ELF-1 (cell line): ENCODE results near the gene LGALS7.
A peak's percentile ranks its signal among the peaks of the same experiment; 100 is the strongest.

Experiments used
- DNase-seq: peaks from one replicate; pipeline ENCODE4 v3.0.0-alpha.2; 2016; ENCODE audit warnings: low read depth, low spot score

Gene LGALS7

DNA sequence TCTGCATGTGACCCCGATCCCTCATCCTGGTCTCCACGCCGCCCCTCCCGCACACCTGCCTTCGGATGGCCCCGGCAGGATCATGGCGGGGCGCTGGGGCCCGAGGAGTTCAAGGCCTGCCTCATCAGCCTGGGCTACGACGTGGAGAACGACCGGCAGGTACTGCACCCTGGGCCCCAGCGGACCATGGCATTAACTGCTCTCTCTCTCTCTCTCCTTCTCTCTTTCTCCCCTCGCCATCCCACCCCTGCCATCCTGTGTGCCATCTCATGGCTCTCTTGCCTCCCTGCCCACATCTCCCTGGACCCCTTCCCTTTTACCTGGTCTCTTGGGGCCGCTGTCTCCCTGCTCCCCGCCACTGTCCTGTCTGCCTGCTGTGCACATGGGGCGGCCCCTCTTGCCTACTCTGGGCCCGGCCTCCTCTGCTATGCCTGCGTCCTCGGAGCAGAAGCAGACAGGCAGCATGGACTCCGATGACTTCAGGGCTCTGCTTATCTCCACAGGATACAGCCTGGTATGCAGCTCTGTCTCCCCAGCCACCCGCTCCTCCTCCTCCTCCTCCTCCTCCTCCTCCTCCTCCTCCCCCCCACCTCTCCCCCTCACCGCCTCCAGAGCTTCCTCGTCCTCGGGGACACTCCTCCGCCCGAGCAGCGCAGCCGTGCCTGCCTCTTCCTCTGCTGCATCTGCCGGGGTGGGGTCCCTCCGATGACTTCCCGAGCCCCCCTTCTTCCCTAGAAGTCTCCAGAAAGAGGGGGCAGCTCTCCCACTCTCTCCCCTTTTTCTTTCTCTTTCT, 45.3 kb downstream of the LGALS7 start:
- DNase-seq, result peak; percentile 43

DNA sequence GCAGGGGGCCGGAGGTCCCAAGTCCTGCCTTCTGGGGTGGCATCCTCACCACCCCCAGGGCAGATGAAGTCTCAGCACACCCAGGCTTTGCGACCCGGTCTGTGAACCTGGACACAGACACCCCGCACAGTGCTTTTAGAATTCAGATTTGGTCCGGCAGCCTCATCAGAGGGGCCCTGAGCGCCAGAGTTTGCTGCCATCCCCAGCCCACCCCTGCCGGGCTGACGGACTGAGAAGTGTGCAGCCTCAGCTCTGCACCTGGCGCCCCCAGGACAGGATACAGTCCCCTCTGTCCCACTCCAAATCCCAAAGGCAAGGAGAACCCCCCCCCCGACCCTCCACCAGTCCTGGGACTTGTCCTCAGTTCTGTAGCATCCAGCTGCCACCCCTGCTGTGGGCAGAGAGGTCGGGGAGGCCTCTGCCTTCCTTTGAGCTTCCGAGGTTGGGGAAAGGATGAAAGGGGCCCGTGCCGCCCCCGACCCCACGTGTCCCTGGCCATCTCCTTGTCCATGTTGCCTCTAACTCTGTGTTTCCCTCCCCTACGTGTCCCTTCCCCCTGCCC, 45.9 kb downstream of the LGALS7 start:
- no peak for DNase-seq

DNA sequence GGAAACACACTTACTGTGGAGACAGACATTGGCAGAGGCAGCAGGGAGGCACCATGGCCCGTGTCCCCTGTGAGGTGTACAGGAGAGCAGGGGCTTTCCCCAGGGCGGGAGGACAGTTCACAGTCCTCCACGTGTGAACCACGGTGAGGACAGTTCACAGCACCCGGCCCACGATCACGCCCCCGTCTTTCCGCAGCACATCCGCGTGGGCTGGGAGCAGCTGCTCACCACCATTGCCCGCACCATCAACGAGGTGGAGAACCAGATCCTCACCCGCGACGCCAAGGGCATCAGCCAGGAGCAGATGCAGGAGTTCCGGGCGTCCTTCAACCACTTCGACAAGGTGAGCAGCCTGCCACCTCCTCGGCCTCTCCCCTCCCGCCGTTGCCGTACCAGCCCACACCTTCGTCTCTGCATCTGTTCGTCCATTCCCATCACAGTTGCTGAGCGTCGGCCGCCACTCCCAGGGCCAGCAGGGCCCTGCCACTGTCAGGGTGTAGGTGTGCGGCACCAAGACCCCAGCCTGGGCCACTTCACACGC, 46.5 kb downstream of the LGALS7 start:
- DNase-seq, result no peak

DNA sequence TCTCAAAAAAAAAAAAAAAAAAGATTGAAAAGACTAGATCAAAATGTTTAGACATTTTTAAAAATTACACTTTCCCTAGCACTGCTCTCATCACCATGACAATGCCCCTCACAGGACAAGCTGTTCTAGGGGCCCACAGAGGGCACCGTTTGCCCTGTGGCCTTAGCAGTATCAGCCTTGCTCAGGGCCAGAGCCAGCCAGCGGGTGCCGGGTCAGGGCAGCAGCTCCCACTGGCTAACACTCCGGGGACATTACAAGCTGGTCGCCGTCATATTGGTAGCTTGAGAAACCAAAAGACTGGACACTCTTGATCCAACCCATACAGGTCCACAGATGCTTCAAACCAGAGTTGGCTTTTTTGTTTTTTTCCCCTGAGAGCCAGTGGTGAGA, 47.0 kb downstream of the LGALS7 start:
- no peak for DNase-seq

DNA sequence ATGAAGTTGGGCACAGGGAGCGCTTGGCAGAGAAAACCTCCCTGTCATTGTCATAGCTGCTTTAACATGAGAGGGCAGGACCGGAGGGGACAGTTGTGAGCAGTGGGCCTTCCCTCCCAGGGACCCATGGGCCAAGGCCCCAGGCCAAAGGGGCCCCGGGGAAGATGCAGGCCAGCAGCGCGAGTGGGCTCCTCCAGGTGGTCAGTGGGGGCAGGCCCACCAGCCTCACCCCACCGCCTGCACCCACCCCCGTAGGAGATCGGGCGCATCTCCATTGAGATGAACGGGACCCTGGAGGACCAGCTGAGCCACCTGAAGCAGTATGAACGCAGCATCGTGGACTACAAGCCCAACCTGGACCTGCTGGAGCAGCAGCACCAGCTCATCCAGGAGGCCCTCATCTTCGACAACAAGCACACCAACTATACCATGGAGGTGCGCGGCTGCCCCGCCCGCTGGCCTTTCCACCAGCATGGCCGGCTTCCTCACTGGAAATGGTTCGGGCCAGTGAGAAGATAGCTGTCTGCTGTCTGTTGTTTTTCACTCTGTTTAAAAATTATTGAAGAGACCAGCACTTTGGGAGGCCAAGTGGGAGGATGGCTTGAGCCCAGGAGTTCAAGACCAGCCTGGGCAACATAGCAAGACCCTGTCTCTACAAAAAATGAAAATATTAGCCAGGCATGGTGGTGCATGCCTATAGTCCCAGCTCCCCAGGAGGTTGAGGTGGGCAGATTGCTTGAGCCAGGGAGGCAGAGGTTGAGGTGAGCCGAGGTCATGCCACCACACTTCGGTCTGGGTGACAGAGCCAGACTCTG, 47.6 kb downstream of the LGALS7 start:
- DNase-seq, result no peak

DNA sequence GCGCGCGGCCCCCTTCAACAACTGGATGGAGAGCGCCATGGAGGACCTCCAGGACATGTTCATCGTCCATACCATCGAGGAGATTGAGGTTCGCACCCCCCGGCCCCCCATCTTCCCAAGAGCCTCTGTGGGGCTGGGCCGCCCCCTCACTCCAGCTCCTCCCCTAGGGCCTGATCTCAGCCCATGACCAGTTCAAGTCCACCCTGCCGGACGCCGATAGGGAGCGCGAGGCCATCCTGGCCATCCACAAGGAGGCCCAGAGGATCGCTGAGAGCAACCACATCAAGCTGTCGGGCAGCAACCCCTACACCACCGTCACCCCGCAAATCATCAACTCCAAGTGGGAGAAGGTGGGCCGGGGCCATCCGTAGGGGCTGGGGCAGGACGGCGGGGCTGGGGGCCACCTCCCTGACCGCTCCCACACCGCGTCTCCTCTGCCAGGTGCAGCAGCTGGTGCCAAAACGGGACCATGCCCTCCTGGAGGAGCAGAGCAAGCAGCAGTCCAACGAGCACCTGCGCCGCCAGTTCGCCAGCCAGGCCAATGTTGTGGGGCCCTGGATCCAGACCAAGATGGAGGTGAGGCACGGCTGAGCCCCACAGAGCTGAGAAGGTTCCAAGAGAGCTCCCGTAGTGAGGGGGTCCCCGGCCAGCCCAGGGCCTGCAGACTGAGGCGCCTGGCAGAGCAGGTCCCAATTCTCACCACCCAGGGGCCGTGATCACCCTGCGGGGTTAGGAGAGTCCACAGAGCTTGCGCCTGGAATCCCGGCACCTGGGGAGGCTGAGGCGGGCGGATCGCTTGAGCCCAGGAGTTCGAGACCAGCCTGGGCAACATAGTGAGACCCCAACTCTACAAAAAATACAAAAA, 49.1 kb downstream of the LGALS7 start:
- DNase-seq, result no peak

DNA sequence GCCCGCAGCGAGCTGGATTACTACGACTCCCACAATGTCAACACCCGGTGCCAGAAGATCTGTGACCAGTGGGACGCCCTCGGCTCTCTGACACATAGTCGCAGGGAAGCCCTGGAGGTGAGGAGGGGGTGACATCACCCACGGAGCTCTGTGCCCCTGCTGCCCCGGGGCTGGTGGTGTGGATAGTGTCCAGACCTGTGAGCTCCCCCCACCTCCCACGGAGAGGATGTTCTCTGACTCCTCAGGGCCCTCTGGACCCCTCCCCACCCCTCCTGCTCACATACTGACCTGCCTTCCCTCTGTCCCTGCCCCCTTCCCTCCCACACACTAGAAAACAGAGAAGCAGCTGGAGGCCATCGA, 49.7 kb downstream of the LGALS7 start:
- DNase-seq, result no peak

DNA sequence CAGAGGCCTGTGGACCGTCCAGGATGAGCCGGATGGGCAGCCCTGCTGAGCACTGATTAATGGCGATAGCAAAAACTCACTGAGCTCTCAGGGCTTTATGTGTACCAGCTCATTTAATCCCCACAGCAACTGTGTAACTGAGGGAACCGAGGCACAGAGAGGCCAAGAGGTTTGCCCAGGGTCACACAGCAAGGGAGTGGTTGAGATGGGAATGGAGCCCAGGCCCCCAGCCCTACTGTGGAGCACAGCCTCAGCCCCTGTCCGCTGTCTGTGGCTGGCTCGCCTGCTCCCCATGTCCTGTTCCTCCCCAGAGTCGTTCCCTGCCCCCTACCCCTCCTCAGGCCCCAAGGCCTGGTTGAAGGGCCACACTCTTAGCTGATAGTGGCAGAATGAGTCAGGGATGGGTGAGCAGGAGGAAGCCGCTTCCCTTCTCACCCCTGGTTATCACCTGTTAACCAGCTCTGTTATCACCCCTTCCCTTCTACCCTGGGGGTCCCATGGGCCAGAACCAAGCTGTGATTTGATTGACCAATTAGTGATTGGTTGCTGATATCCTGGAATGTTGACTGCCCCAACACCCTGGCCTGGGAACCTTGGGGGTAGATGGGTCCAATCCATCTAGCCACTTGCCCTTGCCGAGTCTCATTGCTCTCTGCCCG, 50.2 kb downstream of the LGALS7 start:
- DNase-seq, result no peak

DNA sequence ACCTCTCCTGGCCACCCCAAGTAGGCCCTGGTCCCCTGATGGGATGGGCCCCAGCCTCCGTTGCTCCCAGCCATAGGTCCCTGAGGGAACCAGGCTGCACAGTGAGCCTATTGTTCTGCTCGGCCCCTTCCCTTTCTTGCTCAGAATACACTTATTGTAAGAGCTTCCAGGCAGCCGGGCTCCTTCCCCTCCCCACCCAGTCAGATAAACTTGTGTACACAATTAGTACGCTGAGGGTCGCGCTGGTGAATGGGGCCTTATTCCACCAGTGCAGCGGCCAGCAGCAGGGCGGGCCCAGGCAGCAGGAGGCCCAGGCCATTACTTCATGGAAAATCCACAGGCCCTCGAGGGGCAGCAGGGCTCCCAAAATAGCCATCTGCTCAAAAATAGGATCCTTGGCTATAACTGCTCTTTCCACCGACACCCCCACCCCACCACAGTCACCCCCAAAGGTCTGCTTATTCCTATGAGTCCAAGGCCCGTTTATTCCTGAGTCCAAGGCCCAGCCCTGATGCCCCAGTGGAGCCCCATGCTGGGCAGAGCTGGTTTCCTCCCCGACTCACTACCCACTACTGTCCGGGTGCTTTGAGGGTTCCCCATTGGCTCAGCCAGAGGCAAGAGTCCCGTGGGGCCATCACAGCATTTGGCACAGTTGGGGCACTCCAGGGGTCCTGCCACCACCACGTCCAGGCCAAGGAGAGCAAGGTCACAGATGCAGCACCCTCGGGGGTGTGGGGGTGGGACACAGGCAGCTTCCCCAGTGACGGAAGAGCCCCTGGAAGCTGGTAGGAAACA, 51.1 kb downstream of the LGALS7 start:
- DNase-seq, result no peak

DNA sequence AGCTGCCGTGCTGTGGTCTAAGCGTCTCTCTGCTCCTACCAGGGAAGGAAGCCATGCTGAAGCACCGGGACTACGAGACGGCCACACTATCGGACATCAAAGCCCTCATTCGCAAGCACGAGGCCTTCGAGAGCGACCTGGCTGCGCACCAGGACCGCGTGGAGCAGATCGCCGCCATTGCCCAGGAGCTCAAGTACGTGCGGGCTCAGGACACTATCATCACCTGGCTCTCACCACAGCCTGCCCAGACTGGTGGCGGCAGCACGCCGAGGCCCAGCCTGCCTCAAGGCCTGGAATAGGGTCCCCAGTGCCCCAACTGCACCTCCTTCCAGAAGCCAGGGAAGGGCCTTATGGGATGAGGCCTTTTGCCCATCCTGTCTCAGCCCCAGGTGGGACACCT, 51.8 kb downstream of the LGALS7 start:
- DNase-seq, result no peak
